GOT3 (cell line): ENCODE results near the gene GAS2L1.

ENCODE experiments used
- DNase-seq: peaks from one replicate; lab custom pipeline; 2025; ENCODE audit warnings: mixed read lengths; lab: John Stamatoyannopoulos, UW

The GAS2L1 gene

GRCh38 chr22:29327089-29327764 is 20.8 kb downstream of the GAS2L1 start:
- DNase-seq = no peak

- DNase-seq = no peak
These were observed 21.6 kb downstream of the GAS2L1 start for GRCh38 chr22:29328055-29328454.

- no peak for DNase-seq
These were observed 22.4 kb downstream of the GAS2L1 start for GRCh38 chr22:29328566-29329500.

GRCh38 chr22:29329581-29329980 is 23.1 kb downstream of the GAS2L1 start:
- DNase-seq = no peak

GRCh38 chr22:29330291-29330690 is 23.8 kb downstream of the GAS2L1 start:
- DNase-seq = no peak

GRCh38 chr22:29330753-29331152 is 24.3 kb downstream of the GAS2L1 start:
- DNase-seq = no peak

DNA sequence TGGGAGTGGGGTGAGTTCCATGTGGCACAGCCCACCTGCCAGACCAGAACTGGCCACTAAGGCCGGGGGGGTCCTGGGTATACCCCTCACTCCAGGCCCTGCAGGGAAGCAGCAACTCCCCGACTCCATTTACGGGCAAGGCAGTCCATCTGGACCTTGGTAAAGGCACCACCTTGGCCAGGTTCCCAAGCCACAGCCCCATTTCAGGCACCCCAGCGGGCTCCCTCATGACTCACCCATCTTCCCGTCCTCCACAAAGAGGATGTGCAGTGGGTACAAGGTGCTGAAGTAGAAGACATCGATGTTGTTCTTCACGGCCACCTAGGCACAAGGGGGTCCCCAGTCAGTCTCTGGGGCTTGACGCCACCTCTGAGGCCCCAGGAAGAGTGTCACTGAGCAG is 24.8 kb downstream of the GAS2L1 start:
- DNase-seq = no peak

DNA sequence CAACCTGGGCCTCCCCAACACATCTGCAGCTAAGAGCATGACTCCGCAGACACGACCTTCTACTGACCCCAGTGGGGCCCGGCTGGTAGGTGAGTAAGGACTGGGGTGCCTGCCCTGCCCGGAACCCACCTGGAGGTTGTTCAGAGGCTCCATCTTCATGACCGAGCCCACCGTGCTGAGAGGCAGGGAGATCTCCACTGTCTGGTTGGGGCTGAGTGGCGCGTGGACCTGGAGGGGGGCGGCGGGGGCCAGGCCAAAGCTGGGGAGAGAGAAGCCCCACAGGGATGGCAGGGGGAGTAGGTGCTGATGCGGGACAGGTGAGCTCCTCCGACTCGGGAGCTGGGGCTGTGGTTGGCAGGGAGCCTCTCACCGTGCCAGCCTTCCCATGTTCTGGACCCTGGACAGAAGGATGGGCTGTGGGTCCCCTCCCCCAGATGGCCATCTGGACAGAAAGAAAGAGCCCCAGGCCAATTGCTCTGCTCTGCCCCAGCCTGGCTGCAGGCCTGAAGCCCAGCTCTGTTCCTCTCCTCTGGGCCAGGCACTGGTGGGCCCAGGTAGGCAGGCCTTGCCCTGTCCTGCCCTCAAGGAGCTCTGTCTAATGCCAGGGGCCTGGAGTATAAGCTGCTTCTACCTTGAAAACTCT is 25.3 kb downstream of the GAS2L1 start:
- DNase-seq = no peak

GRCh38 chr22:29332886-29333496 is 26.5 kb downstream of the GAS2L1 start:
- no peak for DNase-seq

- no peak for DNase-seq
These were observed 27.7 kb downstream of the GAS2L1 start for GRCh38 chr22:29334148-29334547.

DNA sequence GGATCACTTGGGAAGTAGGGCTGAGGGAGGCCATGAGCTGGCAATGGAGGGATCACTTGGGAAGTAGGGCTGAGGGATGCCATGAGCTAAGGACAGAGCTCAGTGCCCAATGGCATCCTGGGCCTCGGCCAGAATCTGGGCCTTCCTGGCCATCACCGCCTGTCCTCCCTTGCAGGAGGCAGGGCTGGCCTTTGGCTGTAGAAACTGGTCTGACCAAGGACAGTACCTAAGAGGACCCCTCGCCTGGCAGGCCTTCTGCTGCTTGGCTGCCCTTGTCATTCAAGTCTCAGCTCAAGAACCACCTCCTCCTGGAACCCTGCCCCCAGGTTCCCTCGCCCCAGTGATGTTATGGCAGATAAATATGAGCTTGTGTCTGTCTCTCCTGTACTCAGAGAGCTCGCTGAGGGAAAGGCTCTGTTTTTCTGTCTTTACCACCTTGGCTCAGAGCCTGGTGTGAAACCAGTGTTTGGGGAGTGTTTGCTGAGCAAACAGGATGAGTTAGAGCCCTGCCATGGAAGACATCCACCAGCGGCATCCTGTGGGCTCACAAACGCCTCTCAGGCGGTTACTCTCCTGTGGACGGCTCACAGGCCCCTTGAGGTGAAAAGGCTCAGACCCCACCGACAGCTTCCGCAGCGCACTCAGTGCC is 28.4 kb downstream of the GAS2L1 start:
- DNase-seq = no peak

- no peak for DNase-seq
These were observed 29.2 kb downstream of the GAS2L1 start for GRCh38 chr22:29335656-29336055.

DNA sequence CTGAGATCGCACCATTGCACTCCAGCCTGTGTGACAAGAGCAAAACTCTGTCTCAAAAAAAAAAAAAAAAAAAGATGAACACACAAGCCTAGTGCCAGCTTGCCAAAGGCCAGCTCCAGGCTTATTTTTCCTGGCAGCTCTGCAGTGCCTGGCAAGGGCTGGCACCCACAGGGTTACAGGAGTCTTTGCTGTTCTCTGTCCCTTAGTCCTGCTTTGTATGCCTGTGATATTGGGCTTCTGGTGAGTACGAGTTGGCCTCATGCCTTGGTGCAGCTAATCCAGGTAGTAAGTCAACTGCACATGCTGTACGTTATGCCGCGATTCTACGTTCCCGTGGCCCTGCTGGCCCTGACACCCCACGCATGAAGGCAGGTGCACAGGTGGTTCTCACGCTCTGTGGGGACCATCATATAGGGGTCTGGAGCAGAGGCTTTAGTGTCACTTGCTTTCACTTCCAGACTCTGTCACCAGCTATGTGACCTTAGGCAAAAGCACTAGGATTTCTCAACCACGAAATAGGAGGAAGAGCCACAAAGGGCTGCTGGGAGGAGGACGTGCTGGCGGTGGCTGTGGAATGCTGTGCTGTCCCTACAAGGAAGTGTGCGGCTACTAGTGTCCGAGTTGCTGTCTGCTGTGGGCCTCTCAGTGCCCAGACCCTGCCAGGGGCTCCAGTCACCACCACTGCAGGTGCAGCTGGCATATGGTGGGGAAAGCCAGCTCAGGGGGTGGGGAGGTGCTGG is 30.5 kb downstream of the GAS2L1 start:
- DNase-seq = no peak

GRCh38 chr22:29337631-29338284 is 31.3 kb downstream of the GAS2L1 start:
- DNase-seq = no peak

DNA sequence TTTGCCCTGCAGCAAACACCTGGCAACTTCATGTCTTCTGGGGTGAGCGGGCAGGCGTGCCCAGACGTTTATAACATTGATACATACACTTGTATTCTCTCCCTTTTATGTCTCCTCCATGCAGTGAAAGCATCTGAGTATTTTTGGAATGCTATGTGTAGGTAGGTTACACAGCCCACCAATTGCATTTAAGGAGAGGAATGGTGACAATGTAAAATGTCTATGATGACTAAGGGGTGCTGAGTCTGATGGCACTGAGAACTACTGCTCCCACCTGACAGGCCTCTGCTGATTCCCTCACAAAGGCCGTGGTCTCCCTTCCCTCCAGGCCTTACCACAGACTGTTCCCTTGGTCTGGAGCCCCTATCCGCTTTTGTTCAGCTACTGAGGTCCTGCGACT is 31.9 kb downstream of the GAS2L1 start:
- no peak for DNase-seq

DNA sequence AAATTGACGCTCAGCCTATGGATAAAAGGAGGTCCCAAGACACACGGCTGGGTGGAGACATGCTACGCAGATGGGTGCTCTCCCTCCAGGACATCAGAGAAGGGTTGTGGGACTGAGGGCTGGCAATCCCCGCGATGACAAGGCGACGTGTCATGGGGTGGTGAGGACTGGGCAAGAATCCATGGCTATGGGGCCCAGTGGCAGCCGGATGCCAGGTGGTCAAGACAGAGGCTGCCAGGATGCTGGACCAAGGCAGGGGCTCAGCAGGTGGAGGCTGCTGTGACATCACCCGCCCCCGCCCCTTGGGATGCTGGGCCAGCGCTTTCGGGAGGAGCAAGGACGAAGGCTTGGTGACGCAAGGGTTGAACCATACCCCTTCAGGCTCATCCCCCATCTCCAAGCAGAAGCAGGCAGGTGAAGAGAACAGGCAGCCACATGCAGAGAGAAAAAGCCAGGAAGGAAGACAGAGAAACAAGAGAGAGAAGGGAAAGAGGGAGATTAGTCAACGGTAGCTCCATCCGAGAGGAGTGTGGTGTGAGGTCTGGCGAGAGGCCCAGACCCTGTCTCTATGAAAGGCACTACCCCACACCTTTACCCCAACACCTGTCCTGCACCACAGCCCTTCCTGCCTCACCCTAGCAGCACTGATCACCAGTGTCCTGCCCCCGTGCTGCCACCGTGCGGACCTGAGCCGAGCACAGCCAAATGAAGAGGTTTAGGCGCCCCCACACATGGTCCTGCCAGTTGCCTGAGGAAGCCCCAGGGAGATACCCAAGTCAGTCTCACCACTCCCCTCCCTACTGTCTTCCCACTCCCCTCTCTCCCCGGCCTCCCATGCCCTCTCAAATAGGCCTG is 33.2 kb downstream of the GAS2L1 start:
- no peak for DNase-seq

DNA sequence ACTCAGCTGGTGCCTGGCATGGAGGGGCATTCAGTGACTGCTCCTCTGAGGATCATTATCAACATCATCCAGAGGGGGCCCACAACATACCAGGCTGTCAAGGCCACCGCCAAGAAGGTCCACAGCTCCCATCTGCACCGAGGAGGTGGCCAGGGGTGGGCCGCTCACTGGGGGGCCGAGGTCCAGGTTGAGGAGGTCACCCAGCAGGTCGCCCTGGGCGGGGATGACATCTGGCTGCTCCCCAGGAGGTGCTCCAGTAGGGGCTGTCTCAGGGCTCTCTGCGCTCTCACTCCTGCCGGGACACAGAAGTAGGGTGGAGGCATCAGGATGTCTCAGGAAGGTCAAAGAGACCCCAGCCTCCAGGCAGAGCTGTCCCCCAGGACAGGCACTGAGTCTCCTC is 34.1 kb downstream of the GAS2L1 start:
- DNase-seq = no peak

GRCh38 chr22:29341056-29341848 is 34.8 kb downstream of the GAS2L1 start:
- no peak for DNase-seq

GRCh38 chr22:29341849-29342127 is 35.3 kb downstream of the GAS2L1 start:
- no peak for DNase-seq
